ENCODE measurements around the gene METRNL.
"Not testable (repeated sequence)": the region's sequence is repeated elsewhere in the genome, so short reads cannot be mapped to it uniquely, and the experiment has no call there.

The METRNL gene

GRCh38 chr17:83106913-83107655 lies 27.7 kb downstream of the METRNL start:
- DNase-seq (ENCODE audit: low spot score) = no peak

- no peak for DNase-seq (ENCODE audit: low spot score)
These were observed 28.2 kb downstream of the METRNL start for GRCh38 chr17:83107656-83108048.

GRCh38 chr17:83108709-83109108 lies 29.3 kb downstream of the METRNL start:
- no peak for DNase-seq (ENCODE audit: low spot score)

- no peak for DNase-seq (ENCODE audit: low spot score)
These were observed 30.0 kb downstream of the METRNL start for GRCh38 chr17:83109386-83109785.

GRCh38 chr17:83109793-83110645 lies 30.6 kb downstream of the METRNL start:
- no peak for DNase-seq (ENCODE audit: low spot score)

GRCh38 chr17:83110735-83111134 lies 31.3 kb downstream of the METRNL start:
- no peak for DNase-seq (ENCODE audit: low spot score)

GRCh38 chr17:83111516-83112282 lies 32.3 kb downstream of the METRNL start:
- no peak for DNase-seq (ENCODE audit: low spot score)

GRCh38 chr17:83113381-83113780 lies 34.0 kb downstream of the METRNL start:
- no peak for DNase-seq (ENCODE audit: low spot score)

- DNase-seq (ENCODE audit: low spot score) = no peak
These were observed 34.4 kb downstream of the METRNL start for GRCh38 chr17:83113792-83114191.

- no peak for DNase-seq (ENCODE audit: low spot score)
These were observed 35.3 kb downstream of the METRNL start for GRCh38 chr17:83114706-83115105.

- no peak for DNase-seq (ENCODE audit: low spot score)
These were observed 35.8 kb downstream of the METRNL start for GRCh38 chr17:83115202-83115651.

GRCh38 chr17:83115832-83116231 lies 36.4 kb downstream of the METRNL start:
- no peak for DNase-seq (ENCODE audit: low spot score)

- no peak for DNase-seq (ENCODE audit: low spot score)
These were observed 36.9 kb downstream of the METRNL start for GRCh38 chr17:83116311-83116771.

- DNase-seq (ENCODE audit: low spot score) = no peak
These were observed 37.6 kb downstream of the METRNL start for GRCh38 chr17:83116783-83117555.

- DNase-seq (ENCODE audit: low spot score) = no peak
These were observed 38.2 kb downstream of the METRNL start for GRCh38 chr17:83117583-83117982.

- no peak for DNase-seq (ENCODE audit: low spot score)
These were observed 38.8 kb downstream of the METRNL start for GRCh38 chr17:83118071-83118841.

GRCh38 chr17:83119987-83120864 lies 40.8 kb downstream of the METRNL start:
- no peak for DNase-seq (ENCODE audit: low spot score)

- DNase-seq (ENCODE audit: low spot score) = not testable (repeated sequence)
These were observed 42.1 kb downstream of the METRNL start for GRCh38 chr17:83121473-83121872.

GRCh38 chr17:83121921-83122820 lies 42.8 kb downstream of the METRNL start:
- DNase-seq (ENCODE audit: low spot score) = no peak

Data from putamen (tissue), 1 donor.